ENCODE data around the gene CAPZA2. TPM values are rescaled to one million over a fixed set of nuclear protein-coding genes. Genes with fewer than 3 reads are reported as not detected.

The CAPZA2 gene
- total and polyA plus RNA-seq, 10 of the 15 experiments (the other 5 are each of a cell fraction or from before 2014, with no cell fraction given) = 50.0 to 379 (median 117) TPM

GRCh38 chr7:116828281-116828680 is 34.1 kb upstream of the CAPZA2 start:
- in situ Hi-C loops (cut with MboI) = no loop called here
- H3K9ac ChIP-seq (ENCODE audit: control insufficient read depth, insufficient read depth, low read length) = no peak overlapping the region
- H4K20me1 ChIP-seq (ENCODE audit: control insufficient read depth, insufficient read depth) = no peaks in the 10 kb centered on the region
- ATAC-seq = no peak
- H3K27me3 ChIP-seq (replicated peaks in 1 of 2; ENCODE audit: control insufficient read depth in 2 of 2, insufficient read depth in 2 of 2, low read length in 1 of 2) = no peaks in the 10 kb centered on the region; a peak in 1 of 4 replicates
- FAIRE-seq = no peak
- TF ChIP-seq RAD21 (IDR thresholded peaks at IDR 0.05; ENCODE audit: insufficient read depth, low read depth, low read length) (peak; percentile 19; the same call in 1 of the 2 replicates), SIN3A (IDR thresholded peaks at IDR 0.05; ENCODE audit: low read depth, low read length) (no peak), POLR2AphosphoS2 (IDR thresholded peaks at IDR 0.05; ENCODE audit: low read depth, low read length) (no peak), RBBP5 (conservative IDR thresholded peaks at IDR 0.05) (no peak), WRNIP1 (IDR thresholded peaks at IDR 0.05; ENCODE audit: borderline replicate concordance, low read depth, low read length) (no peak), KAT2A (conservative IDR thresholded peaks at IDR 0.05; ENCODE audit: control insufficient read depth, low read depth, low read length) (no peak), YBX1 (IDR thresholded peaks at IDR 0.05) (no peak)
- no peaks in the 10 kb centered on the region for H3K4me1 ChIP-seq (ENCODE audit: control insufficient read depth, insufficient read depth, low read length)
- WGBS (ENCODE audit: insufficient coverage, insufficient replicate concordance, low lambda C conversion rate, missing lambda C conversion rate) = 73% methylated on average over 3 of the region's 4 CpGs
- no peaks in the 10 kb centered on the region for H3K79me2 ChIP-seq (ENCODE audit: control insufficient read depth, insufficient read depth, low read length)
- no peak overlapping the region for H3K4me3 ChIP-seq
- CTCF ChIA-PET = interaction anchor here (0.7 kb wide), 1 partner anchor 653 kb away, joined by 3 read pairs; no protein-coding TSS in a partner anchor
- no peaks in the 10 kb centered on the region for H3K36me3 ChIP-seq (ENCODE audit: control insufficient read depth in 2 of 2, insufficient read depth in 2 of 2, low read length in 1 of 2)
- no peak overlapping the region for H2AFZ ChIP-seq (ENCODE audit: control insufficient read depth, low read depth, low read length)
- SMC1A ChIA-PET (ENCODE audit: uncharacterized antibody, unreplicated experiment) = no interaction called here
- no peak overlapping the region for H3K27ac ChIP-seq (ENCODE audit: control insufficient read depth, insufficient read depth)
- no peak for DNase-seq (ENCODE audit: low read depth, low spot score)
- intact Hi-C loops (cut with micrococcal nuclease; ENCODE audit: unreplicated experiment) = no loop called here
- POLR2A ChIA-PET = no interaction called here
- no TSS peak for BruUV-seq (replicated peaks)
- H3K4me2 ChIP-seq (ENCODE audit: control insufficient read depth, insufficient read depth) = no peak overlapping the region
- RAD21 ChIA-PET (ENCODE audit: unreplicated experiment) = no interaction called here
- no peaks in the 10 kb centered on the region; the same call in 1 of the 3 replicates for H3K9me3 ChIP-seq (replicated peaks; ENCODE audit: control insufficient read depth, insufficient read depth, low read length)

GRCh38 chr7:116829041-116829440 is 33.3 kb upstream of the CAPZA2 start:
- RAD21 ChIA-PET (ENCODE audit: unreplicated experiment) = no interaction called here
- TF ChIP-seq, protein P1, sequence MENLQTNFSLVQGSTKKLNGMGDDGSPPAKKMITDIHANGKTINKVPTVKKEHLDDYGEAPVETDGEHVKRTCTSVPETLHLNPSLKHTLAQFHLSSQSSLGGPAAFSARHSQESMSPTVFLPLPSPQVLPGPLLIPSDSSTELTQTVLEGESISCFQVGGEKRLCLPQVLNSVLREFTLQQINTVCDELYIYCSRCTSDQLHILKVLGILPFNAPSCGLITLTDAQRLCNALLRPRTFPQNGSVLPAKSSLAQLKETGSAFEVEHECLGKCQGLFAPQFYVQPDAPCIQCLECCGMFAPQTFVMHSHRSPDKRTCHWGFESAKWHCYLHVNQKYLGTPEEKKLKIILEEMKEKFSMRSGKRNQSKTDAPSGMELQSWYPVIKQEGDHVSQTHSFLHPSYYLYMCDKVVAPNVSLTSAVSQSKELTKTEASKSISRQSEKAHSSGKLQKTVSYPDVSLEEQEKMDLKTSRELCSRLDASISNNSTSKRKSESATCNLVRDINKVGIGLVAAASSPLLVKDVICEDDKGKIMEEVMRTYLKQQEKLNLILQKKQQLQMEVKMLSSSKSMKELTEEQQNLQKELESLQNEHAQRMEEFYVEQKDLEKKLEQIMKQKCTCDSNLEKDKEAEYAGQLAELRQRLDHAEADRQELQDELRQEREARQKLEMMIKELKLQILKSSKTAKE (IDR thresholded peaks at IDR 0.05; ENCODE audit: low read depth, poor library complexity, severe bottlenecking) = no peak
- TF ChIP-seq POLR2AphosphoS2 (IDR thresholded peaks at IDR 0.05; ENCODE audit: low read depth, low read length) (no peak), FOXM1 (IDR thresholded peaks at IDR 0.05; ENCODE audit: low read depth, low read length) (no peak), RBBP5 (conservative IDR thresholded peaks at IDR 0.05) (no peak), SUPT20H (IDR thresholded peaks at IDR 0.05; ENCODE audit: borderline replicate concordance, control insufficient read depth, low read depth, low read length) (no peak), KAT2A (conservative IDR thresholded peaks at IDR 0.05; ENCODE audit: control insufficient read depth, low read depth, low read length) (no peak), E2F8 (IDR thresholded peaks at IDR 0.05; ENCODE audit: low read depth, partially characterized antibody) (no peak), CHD4 (IDR thresholded peaks at IDR 0.05) (no peak), CHD1 (IDR thresholded peaks at IDR 0.05; ENCODE audit: low read depth, low read length) (no peak)

More at GRCh38 chr7:116829041-116829440, 33.3 kb upstream of the CAPZA2 start:
- WGBS (ENCODE audit: insufficient coverage, insufficient replicate concordance, low lambda C conversion rate, missing lambda C conversion rate) = 4% methylated on average over 3 of the region's 3 CpGs
- SMC1A ChIA-PET (ENCODE audit: uncharacterized antibody, unreplicated experiment) = no interaction called here
- CTCF ChIA-PET = interaction anchor here (0.7 kb wide), 1 partner anchor 653 kb away, joined by 3 read pairs; no protein-coding TSS in a partner anchor
- intact Hi-C loops (cut with micrococcal nuclease; ENCODE audit: unreplicated experiment) = no loop called here
- POLR2A ChIA-PET = no interaction called here
- Histone ChIP-seq H3K79me2 (ENCODE audit: control insufficient read depth, insufficient read depth, low read length) (no peaks in the 10 kb centered on the region), H4K20me1 (ENCODE audit: control insufficient read depth, insufficient read depth) (no peaks in the 10 kb centered on the region), H3K4me1 (ENCODE audit: control insufficient read depth, insufficient read depth, low read length) (no peaks in the 10 kb centered on the region), H3K27ac (ENCODE audit: control insufficient read depth, insufficient read depth) (no peak overlapping the region), H3K9ac (ENCODE audit: control insufficient read depth, insufficient read depth, low read length) (no peak overlapping the region), H3K27me3 (replicated peaks in 1 of 2; ENCODE audit: control insufficient read depth in 2 of 2, insufficient read depth in 2 of 2, low read length in 1 of 2) (no peaks in the 10 kb centered on the region; a peak in 1 of 4 replicates), H3K4me3 (no peak overlapping the region), H3K9me3 (replicated peaks; ENCODE audit: control insufficient read depth, insufficient read depth, low read length) (no peaks in the 10 kb centered on the region; the same call in 1 of the 3 replicates), H3K4me2 (ENCODE audit: control insufficient read depth, insufficient read depth) (no peak overlapping the region), H2AFZ (ENCODE audit: control insufficient read depth, low read depth, low read length) (no peak overlapping the region; the same call in 1 of the 2 replicates), H3K36me3 (ENCODE audit: control insufficient read depth in 2 of 2, insufficient read depth in 2 of 2, low read length in 1 of 2) (no peaks in the 10 kb centered on the region)
- BruUV-seq (replicated peaks) = no TSS peak
- in situ Hi-C loops (cut with MboI) = no loop called here
- DNase-seq (ENCODE audit: low read depth, low spot score) (no peak), ATAC-seq (no peak), FAIRE-seq (no peak)

Measured in GM12878 (cell line).